Measurements from ENCODE around the gene CARD16.
"Not testable (repeated sequence)": the region's sequence is repeated elsewhere in the genome, so short reads cannot be mapped to it uniquely, and the experiment has no call there.

Gene CARD16

GRCh38 chr11:105049481-105049880 lies 4.3 kb upstream of the CARD16 start:
- no peak for DNase-seq (ENCODE audit: low spot score)

- DNase-seq (ENCODE audit: low spot score), result peak; percentile 90
These were observed 1.9 kb upstream of the CARD16 start for GRCh38 chr11:105046898-105047579.

GRCh38 chr11:105045676-105046296 lies 651 bp upstream of the CARD16 start:
- peak; percentile 3 for DNase-seq (ENCODE audit: low spot score)

- no peak for DNase-seq (ENCODE audit: low spot score)
These were observed 3.0 kb downstream of the CARD16 start for GRCh38 chr11:105042178-105042577.

- DNase-seq (ENCODE audit: low spot score), result no peak
These were observed 4.4 kb downstream of the CARD16 start for GRCh38 chr11:105040703-105041102.

DNA sequence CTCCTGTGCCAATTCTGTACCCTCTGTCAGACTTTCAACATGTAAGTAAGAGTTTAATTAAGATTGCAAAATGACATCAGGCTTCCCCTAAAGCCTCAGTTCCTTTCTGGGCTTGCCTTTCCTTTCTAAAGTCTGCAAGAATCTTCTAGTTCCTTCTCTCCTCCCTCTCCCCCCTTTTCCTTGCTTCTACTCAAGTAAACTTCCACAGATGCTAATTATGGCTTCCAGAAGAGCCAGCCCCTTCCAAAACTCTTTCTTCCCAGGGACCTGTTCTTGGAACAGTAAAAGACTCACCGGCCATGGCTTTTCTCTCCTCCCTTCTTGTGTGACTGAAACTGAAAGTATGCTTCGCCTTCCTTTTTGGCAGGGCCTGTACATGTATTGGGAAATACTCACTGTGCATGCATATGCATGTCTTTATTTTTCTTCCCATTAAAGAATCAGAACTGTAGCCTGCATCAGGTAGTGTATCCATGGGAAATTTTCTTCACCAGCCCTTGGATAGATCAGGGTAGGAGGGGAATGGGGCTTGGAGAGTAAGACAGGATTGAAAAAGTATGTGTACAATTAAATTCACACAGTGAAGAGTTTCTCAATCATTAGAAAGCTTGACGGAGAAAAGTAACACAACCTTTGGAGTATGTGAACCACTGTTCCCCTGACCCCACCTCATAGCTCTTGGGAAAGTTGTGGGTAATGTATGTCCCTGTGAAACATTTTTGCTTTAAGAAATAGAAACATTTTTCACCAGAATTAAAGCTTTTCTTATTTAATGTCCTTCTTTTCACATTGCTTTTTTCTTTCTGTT lies 10.1 kb downstream of the CARD16 start, which contains the start of gene CASP1:
Gene CASP1 (minus strand): TSS at position 332 of the 808 bp plus-strand sequence. CDS start 31 bp downstream, at position 301.
- peak; percentile 70 for DNase-seq (ENCODE audit: low spot score)

DNA sequence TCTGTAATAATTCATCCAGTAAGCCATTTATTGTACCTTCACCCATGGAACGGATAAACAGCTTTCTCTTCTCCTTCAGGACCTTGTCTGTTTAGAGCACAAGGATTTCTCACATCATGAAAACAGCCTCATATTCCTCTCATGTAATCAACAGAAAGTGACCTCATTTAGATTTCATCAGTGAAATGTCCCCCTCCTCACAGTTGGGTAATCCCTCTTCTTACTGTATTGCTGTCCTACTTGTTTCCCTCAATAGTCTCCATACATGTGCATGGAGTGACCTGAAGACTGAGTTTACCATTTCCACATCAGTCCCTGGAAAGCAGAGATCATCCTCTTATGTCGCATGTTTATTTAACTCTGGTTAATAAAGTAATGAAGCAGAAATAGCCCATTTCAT lies 10.7 kb downstream of the CARD16 start:
- DNase-seq (ENCODE audit: low spot score), result not testable (repeated sequence)

DNA sequence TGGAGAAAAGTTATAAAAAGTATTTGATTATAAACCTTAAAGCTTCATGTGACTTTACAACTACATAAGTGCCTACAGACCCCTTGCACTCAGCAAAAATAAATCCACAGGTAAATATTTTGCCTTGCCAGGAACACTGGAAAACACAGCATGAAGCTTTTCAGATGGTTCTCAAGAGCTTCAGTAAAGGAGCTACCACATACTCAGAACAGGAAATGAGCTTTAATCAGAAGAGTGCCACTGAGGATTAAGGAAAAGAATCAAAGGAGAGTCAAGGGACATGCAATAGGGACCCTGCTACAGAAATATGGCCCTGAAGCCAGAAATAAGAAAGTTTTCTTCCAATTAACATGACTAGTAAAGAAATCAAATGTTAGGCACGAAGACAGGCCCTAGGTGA lies 11.4 kb downstream of the CARD16 start:
- DNase-seq (ENCODE audit: low spot score), result no peak

DNA sequence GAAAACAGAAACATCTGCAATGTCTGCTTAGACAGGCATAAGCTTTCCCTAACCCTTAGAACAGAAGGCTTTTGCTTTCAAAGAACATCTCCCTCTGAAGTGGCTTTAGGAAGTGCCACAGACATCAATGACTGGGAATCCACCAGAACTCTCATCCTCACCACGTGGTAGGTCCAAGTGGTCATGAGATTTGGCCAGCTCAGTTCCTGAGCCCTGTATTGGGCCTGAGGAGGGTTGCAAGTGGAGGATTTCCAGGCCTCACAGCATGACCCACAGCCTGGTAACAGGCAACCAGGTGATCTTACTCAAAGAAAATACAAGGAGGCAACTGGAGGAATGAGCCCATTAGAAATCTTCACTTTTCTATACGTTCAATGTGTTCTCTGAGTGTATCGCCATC lies 11.8 kb downstream of the CARD16 start:
- no peak for DNase-seq (ENCODE audit: low spot score)

DNA sequence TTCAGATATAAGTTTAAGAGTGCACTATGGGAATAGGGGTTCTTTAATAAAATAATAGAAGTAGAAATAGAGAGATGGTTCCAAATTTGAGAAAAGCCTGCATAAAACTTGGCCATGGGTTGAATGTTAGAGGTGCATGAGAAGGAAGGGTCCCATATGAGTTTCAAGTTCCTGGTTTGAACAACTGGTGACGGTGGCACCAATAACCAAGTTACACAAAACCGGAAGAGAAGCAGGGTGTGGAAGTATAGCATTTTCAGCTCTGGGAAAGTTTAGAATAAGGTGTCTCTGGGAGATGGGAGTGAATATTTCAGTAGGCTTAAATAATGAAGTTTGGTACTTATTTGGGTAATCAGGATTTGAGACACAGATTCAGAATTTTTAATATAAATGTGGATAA lies 12.6 kb downstream of the CARD16 start:
- DNase-seq (ENCODE audit: low spot score), result no peak

DNA sequence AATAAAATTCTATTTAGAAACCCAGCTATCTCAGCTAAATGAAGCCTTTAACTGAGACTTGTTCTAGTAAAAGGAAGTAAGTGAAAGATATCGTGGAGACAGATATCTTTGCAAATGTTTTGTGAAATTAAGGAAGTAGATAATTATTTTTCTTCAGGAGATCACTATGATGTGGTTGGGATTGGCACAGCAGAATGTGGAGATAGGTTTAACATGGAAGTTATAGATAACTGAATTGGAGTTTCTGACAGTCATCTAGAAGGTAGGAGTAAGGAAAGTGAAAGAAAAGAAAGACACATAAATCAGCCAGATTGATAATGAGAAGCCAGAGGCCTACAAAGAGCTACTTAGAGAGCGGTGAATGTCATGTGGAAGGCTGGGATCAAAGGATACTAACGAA lies 17.5 kb downstream of the CARD16 start:
- DNase-seq (ENCODE audit: low spot score), result no peak

DNA sequence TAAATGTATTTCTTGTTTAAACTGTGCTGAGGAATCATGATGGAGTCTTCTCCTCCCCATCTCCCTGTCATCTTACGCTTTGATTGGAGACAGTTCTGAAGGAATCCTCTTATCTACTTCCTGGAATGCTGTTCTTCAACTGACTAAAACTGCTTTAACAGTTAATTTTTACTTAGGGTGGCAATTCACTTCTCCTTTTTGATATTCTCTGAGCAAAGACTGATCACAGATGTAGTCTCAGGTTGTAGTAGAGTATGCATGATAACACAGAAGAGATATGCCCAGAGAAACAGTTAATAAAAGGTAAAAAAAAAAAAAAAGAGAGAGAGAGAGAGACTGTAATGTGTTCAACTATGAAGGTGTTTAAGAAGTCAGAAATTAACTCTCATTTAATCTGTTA lies 20.7 kb downstream of the CARD16 start:
- DNase-seq (ENCODE audit: low spot score), result no peak

- no peak for DNase-seq (ENCODE audit: low spot score)
These were observed 22.1 kb downstream of the CARD16 start, which contains the start of gene CASP5 for GRCh38 chr11:105023003-105023402. CASP5 (minus strand) TSS chr11:105023168; CDS start chr11:105023136, 32 bp downstream.

DNA sequence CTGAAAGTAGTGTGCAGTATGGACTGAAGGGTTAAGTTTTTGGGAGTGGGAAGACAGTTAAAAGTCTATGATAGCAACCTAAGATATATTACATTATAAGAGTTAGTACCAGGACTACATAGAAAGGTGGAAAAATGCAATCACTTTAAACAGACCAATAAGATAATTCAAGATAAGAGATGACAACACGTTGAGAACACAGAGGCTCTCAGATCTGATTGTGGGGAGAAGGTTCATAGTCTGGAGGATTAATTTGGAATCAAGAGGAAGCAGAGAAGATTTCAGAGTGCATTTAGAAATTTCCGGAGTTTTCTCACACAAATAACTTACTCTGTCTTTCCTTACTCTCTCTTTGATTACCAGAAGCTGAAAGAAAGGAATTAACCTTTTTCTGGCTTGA lies 22.6 kb downstream of the CARD16 start:
- no peak for DNase-seq (ENCODE audit: low spot score)

GRCh38 chr11:105007463-105007862 lies 37.7 kb downstream of the CARD16 start:
- DNase-seq (ENCODE audit: low spot score), result no peak

DNA sequence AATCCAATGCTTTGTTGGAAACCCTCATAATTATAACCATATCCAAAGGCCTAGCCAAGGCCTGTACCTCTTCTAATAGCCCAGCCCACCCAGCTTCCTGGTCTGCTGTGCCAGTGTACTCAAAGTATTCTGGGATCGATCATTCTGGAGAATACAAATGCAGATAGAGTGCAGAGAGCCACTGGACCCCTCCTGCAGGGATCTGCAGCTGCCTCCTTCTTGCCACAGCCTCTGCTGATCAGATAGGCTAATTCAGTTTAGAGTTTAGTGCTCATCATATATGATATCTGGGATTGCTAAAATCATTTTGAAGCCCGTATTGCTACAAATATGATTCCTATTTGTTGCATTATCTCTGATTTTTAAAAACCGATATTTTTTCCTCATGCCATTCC lies 39.7 kb downstream of the CARD16 start:
- DNase-seq (ENCODE audit: low spot score), result no peak

DNA sequence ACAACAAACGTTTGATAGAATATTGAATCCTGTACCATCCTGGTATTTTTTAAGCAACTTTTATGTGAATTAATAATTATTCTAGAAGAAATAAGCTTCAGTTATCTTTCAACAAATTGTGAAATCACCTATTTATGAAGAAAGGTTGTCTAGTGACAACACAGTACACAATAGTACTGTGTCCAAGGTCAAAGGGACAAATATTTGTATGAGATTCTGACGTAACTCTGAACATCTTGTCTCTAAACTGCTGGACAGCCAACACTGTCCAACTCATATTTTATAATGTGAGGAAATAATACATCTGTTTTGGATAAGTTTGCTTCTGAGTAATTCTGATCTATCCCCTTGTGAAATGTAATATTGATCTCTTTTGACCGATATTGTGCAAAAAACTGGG lies 41.1 kb downstream of the CARD16 start:
- peak; percentile 16 for DNase-seq (ENCODE audit: low spot score)

DNA sequence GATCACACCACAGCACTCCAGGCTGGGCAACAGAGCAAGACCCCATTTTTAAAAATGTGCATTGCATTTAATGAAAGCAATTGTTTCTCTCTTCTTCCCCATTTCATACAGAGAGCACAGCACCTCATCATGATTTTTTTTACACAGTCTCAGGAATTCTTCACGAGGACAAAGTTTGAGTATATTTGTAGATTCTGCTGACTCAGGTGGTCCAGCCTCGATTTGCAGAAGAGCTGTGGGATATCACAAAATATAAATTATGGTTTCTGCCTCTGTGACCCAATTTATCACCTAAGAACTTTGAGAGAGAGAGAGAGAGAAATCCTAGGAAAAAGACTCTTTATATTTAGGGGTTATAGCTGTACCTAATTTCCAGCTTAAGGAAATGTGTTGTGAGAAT lies 42.0 kb downstream of the CARD16 start:
- no peak for DNase-seq (ENCODE audit: low spot score)

DNA sequence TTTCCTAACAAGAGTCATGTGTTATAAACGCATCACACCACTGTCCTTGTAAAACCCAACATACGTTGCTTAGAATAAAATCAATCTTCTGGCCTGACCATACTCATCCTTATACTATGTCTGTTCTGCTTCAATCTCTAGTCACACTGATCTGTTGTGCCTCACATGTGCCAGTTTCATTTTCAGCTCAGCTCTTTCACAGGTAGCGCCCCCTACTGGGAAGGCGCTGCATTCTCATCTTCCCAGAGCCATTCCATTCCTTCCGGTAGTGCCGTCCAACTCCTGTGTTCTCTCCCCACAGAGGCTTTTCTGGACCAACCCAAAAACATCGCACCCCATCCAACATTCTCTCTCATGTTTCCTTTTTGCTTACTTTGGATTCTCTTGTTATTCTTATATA lies 44.3 kb downstream of the CARD16 start:
- DNase-seq (ENCODE audit: low spot score), result no peak

DNA sequence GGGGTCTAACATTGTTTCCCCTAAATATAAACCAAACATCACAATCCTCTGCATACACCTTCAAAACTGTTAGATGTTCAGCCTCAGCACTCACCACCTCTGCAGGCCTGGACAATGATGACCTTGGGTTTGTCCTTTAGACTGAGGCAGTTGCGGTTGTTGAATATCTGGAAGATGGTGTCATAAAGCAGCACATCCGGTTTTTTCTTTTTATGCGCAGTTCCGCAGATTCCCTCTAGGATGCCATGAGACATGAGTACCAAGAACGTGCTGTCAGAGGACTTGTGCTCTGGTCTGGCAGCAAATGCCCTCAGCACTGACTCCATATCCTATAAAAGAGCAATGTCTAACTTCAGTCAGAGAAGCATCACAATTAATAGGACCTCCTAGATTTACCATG lies 45.0 kb downstream of the CARD16 start:
- peak; percentile 10 for DNase-seq (ENCODE audit: low spot score)

GRCh38 chr11:104999721-105000120 lies 45.4 kb downstream of the CARD16 start:
- DNase-seq (ENCODE audit: low spot score), result no peak

DNA sequence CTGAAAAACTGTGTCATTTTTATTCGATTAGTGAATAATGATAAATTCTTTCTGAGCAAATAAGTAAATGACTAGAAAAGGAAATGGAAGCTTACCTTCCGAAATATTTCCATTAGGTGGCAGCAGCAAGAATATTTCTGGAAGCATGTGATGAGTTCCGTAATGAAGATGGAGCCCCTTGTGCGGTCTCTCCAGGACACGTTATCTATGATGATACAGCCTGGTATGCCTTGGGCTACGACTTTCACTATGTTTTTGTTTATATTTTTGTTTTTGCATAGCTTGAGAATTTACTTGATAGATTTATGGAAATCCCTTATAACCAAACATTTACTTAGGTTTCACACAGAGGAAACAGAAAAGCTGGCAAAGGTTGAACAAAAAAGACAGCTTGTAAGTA lies 47.8 kb downstream of the CARD16 start:
- DNase-seq (ENCODE audit: low spot score), result no peak

DNA sequence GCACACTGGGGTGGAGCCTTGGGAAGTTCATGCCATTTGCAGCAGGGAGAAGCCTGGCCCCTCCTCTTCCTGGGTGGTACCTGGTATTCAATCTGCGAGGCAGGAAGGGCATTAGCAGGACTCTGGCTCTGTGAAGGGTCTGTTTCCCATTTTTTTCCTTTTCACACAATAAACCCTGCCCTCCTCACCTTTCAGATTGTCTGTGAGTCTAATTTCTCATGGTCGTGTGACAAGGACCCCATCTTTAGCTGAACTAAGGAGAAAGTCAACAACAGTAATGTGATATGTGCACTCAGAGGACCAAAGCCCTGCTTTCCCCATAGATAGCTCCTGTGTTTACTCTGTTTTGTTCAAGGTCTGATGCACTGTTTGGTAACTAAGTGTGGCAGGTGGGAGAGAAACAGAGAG lies 50.1 kb downstream of the CARD16 start:
- no peak for DNase-seq (ENCODE audit: low spot score)

All from GM03348 (cell line).